BE2C (cell line): ENCODE results near the gene TTC16.

Experiments used
- DNase-seq: peaks from one replicate; pipeline ENCODE4 v3.0.0-alpha.2; 2020
- H3K27me3 ChIP-seq: fragments of 250-450 bp; sonication (Bioruptor Pico); 2 replicates; pipeline ENCODE4 v1.5.1; 2020; ENCODE audit warnings: mild to moderate bottlenecking
- H3K36me3 ChIP-seq: fragments of 250-450 bp; sonication (Bioruptor Pico); 2 replicates; pipeline ENCODE4 v1.5.1; 2020; ENCODE audit warnings: mild to moderate bottlenecking
- H3K4me1 ChIP-seq: fragments of 250-450 bp; sonication (Bioruptor Pico); 2 replicates; pipeline ENCODE4 v1.5.1; 2020
- H3K4me3 ChIP-seq: 2 replicates; pipeline ENCODE4 v1.5.1; 2011; ENCODE audit warnings: low read depth, low read length
- H3K9me3 ChIP-seq: fragments of 250-450 bp; sonication (Bioruptor Pico); 2 replicates; pipeline ENCODE4 v1.5.1; 2020
- CTCF ChIP-seq: IDR thresholded peaks from 2 replicates; pipeline ENCODE4 v1.5.1; 2012; ENCODE audit warnings: mild to moderate bottlenecking, low read depth, low read length

TTC16 gene

GRCh38 chr9:127708952-127709587 is 6.8 kb upstream of the TTC16 start:
- no peak for DNase-seq
- no peak overlapping the region for H3K4me3 ChIP-seq
- H3K4me1 ChIP-seq: peaks cover 5% of the 10 kb centered on the region; the same call in 1 of the 2 replicates
- TF ChIP-seq CTCF: no peak
- H3K27me3 ChIP-seq: no peaks in the 10 kb centered on the region
- peaks cover 8% of the 10 kb centered on the region; the same call in 1 of the 2 replicates for H3K9me3 ChIP-seq
- H3K36me3 ChIP-seq: no peaks in the 10 kb centered on the region; the same call in 1 of the 2 replicates

GRCh38 chr9:127710204-127710783 is 5.6 kb upstream of the TTC16 start:
- no peak for DNase-seq
- no peaks in the 10 kb centered on the region; the same call in 1 of the 2 replicates for H3K36me3 ChIP-seq
- peaks cover 8% of the 10 kb centered on the region; the same call in 1 of the 2 replicates for H3K9me3 ChIP-seq
- no peak overlapping the region for H3K4me3 ChIP-seq
- H3K4me1 ChIP-seq: peaks cover 5% of the 10 kb centered on the region; the same call in 1 of the 2 replicates
- H3K27me3 ChIP-seq: no peaks in the 10 kb centered on the region
- TF ChIP-seq CTCF: no peak

- H3K4me3 ChIP-seq: no peak overlapping the region
- peaks cover 8% of the 10 kb centered on the region; the same call in 1 of the 2 replicates for H3K9me3 ChIP-seq
- no peak for DNase-seq
- TF ChIP-seq CTCF: no peak
- no peaks in the 10 kb centered on the region for H3K27me3 ChIP-seq
- H3K4me1 ChIP-seq: peaks cover 8% of the 10 kb centered on the region
- no peaks in the 10 kb centered on the region; the same call in 1 of the 2 replicates for H3K36me3 ChIP-seq
Observed at GRCh38 chr9:127711226-127711701, 4.6 kb upstream of the TTC16 start.

GRCh38 chr9:127711831-127712274 is 4.0 kb upstream of the TTC16 start:
- peaks cover 8% of the 10 kb centered on the region; the same call in 1 of the 2 replicates for H3K9me3 ChIP-seq
- H3K27me3 ChIP-seq: no peaks in the 10 kb centered on the region
- no peaks in the 10 kb centered on the region; the same call in 1 of the 2 replicates for H3K36me3 ChIP-seq
- no peak for DNase-seq
- no peak overlapping the region for H3K4me3 ChIP-seq
- H3K4me1 ChIP-seq: peaks cover 6% of the 10 kb centered on the region
- TF ChIP-seq CTCF: no peak

DNA sequence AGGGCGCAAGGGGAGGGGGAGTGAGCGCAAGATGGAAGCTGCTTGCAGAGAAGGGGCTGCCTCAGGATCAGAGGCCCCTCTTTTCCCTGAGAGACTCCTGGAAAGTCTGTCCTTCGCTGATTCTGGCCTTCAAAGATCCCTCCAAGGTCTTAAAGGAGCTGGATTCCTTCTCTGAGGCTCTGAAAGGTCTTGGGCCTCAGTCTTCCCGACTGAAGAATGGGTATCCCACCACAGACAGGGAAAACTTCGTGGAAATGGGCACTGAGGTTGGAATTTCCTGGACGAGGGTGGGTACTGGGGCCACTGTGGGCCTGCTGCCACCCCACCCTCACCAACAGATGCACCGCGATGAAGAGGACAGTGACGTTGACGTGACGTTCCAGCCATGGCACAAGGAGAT is 3.5 kb upstream of the TTC16 start:
- Histone ChIP-seq H3K4me3 (no peak overlapping the region), H3K36me3 (no peaks in the 10 kb centered on the region; the same call in 1 of the 2 replicates), H3K4me1 (peaks cover 4% of the 10 kb centered on the region), H3K9me3 (peaks cover 8% of the 10 kb centered on the region; the same call in 1 of the 2 replicates), H3K27me3 (no peaks in the 10 kb centered on the region)
- TF ChIP-seq CTCF: no peak
- no peak for DNase-seq

GRCh38 chr9:127712867-127713266 is 3.0 kb upstream of the TTC16 start:
- H3K4me1 ChIP-seq: peaks cover 4% of the 10 kb centered on the region
- DNase-seq: no peak
- no peak for TF ChIP-seq CTCF

More at GRCh38 chr9:127712867-127713266, 3.0 kb upstream of the TTC16 start:
- Histone ChIP-seq H3K27me3 (no peaks in the 10 kb centered on the region), H3K4me3 (no peak overlapping the region), H3K9me3 (peaks cover 8% of the 10 kb centered on the region; the same call in 1 of the 2 replicates), H3K36me3 (no peaks in the 10 kb centered on the region; the same call in 1 of the 2 replicates)
